Panc1 (cell line): ENCODE measurements around the gene CCDC148.

ENCODE experiments used
- POLR2AphosphoS5 ChIP-seq: IDR thresholded peaks from 2 replicates; pipeline ENCODE4 v1.6.1; 2012; ENCODE audit warnings: mild to moderate bottlenecking, low read depth, low read length, moderate library complexity
- SIN3A ChIP-seq: IDR thresholded peaks from 2 replicates; pipeline ENCODE4 v1.6.1; 2012; ENCODE audit warnings: low read depth, mild to moderate bottlenecking, low read length, moderate library complexity, borderline replicate concordance; ENCODE audit not compliant: insufficient read depth
- TF ChIP-seq, protein P1 (sequence below), 2 experiments: IDR thresholded peaks; 2 replicates each; pipeline ENCODE4 v1.6.1; 2011 to 2012; ENCODE audit warnings: low read depth in 2 of 2, control low read depth in 1 of 2, low read length in 1 of 2, mild to moderate bottlenecking in 1 of 2, moderate library complexity in 1 of 2; ENCODE audit not compliant: insufficient read depth in 1 of 2
- TF ChIP-seq, protein P2 (sequence below): fragments of 450-650 bp; IDR thresholded peaks from 2 replicates; pipeline ENCODE4 v1.5.1; 2017; ENCODE audit warnings: mild to moderate bottlenecking

DNA sequence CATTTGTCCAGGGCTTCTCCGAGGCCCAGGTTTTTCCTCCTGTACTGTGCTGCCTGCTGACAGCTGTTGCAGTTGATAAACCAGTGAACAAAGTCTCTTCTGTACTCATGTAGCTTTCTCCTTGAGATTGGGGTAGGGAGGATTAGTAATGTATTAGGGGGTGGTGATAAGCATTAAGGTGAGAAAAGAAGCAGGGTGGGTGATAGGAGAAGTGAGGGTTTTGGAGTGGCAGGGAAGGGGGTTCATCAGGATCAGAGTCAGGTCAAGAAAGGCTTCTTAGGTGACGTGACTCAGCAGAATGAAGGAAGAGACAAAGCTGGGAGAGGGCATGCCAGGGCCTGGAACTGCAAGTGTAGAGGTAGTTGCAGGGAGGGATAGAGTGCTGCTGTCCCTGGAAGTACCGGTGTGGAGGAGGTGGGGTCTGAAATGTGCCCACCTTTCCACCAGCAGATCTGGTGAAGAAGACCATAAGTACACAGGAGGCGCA is 48.9 kb upstream of the CCDC148 start:
- TF ChIP-seq, protein P1, sequence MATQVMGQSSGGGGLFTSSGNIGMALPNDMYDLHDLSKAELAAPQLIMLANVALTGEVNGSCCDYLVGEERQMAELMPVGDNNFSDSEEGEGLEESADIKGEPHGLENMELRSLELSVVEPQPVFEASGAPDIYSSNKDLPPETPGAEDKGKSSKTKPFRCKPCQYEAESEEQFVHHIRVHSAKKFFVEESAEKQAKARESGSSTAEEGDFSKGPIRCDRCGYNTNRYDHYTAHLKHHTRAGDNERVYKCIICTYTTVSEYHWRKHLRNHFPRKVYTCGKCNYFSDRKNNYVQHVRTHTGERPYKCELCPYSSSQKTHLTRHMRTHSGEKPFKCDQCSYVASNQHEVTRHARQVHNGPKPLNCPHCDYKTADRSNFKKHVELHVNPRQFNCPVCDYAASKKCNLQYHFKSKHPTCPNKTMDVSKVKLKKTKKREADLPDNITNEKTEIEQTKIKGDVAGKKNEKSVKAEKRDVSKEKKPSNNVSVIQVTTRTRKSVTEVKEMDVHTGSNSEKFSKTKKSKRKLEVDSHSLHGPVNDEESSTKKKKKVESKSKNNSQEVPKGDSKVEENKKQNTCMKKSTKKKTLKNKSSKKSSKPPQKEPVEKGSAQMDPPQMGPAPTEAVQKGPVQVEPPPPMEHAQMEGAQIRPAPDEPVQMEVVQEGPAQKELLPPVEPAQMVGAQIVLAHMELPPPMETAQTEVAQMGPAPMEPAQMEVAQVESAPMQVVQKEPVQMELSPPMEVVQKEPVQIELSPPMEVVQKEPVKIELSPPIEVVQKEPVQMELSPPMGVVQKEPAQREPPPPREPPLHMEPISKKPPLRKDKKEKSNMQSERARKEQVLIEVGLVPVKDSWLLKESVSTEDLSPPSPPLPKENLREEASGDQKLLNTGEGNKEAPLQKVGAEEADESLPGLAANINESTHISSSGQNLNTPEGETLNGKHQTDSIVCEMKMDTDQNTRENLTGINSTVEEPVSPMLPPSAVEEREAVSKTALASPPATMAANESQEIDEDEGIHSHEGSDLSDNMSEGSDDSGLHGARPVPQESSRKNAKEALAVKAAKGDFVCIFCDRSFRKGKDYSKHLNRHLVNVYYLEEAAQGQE (IDR thresholded peaks at IDR 0.05; ENCODE audit: insufficient read depth in 1 of 2, low read depth in 2 of 2, low read length in 1 of 2) = no peak
- TF ChIP-seq POLR2AphosphoS5 = no peak
- TF ChIP-seq, protein P2, sequence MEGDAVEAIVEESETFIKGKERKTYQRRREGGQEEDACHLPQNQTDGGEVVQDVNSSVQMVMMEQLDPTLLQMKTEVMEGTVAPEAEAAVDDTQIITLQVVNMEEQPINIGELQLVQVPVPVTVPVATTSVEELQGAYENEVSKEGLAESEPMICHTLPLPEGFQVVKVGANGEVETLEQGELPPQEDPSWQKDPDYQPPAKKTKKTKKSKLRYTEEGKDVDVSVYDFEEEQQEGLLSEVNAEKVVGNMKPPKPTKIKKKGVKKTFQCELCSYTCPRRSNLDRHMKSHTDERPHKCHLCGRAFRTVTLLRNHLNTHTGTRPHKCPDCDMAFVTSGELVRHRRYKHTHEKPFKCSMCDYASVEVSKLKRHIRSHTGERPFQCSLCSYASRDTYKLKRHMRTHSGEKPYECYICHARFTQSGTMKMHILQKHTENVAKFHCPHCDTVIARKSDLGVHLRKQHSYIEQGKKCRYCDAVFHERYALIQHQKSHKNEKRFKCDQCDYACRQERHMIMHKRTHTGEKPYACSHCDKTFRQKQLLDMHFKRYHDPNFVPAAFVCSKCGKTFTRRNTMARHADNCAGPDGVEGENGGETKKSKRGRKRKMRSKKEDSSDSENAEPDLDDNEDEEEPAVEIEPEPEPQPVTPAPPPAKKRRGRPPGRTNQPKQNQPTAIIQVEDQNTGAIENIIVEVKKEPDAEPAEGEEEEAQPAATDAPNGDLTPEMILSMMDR = no peak
- no peak for TF ChIP-seq SIN3A
